Stimulated activated CD8-positive, alpha-beta memory T cell treated with anti-CD3 and anti-CD28 coated beads, Interleukin-12 subunit alpha, Interleukin-12 subunit beta, amount 100 ng/mL, for 4 hours (primary cell): ENCODE results near the gene ETV6.
"Not testable (repeated sequence)": the region's sequence is repeated elsewhere in the genome, so short reads cannot be mapped to it uniquely, and the experiment has no call there.

Source experiments
- DNase-seq: peaks from one replicate; pipeline ENCODE4 v3.0.0-alpha.2; 2020; ENCODE audit warnings: low read depth

ETV6 gene

GRCh38 chr12:11669348-11669747 lies 19.9 kb downstream of the ETV6 start:
- DNase-seq = no peak

GRCh38 chr12:11672256-11673191 lies 23.1 kb downstream of the ETV6 start:
- DNase-seq = no peak

- no peak for DNase-seq
Measured at GRCh38 chr12:11673666-11674461, 24.4 kb downstream of the ETV6 start.

GRCh38 chr12:11674894-11675390 lies 25.5 kb downstream of the ETV6 start:
- DNase-seq = no peak

GRCh38 chr12:11676052-11676451 lies 26.6 kb downstream of the ETV6 start:
- DNase-seq = no peak

- DNase-seq = no peak
Measured at GRCh38 chr12:11677093-11677492, 27.6 kb downstream of the ETV6 start.

GRCh38 chr12:11677752-11678151 lies 28.3 kb downstream of the ETV6 start:
- DNase-seq = no peak

GRCh38 chr12:11678781-11679180 lies 29.3 kb downstream of the ETV6 start:
- DNase-seq = no peak

- DNase-seq = no peak
Measured at GRCh38 chr12:11681207-11681606, 31.7 kb downstream of the ETV6 start.

- DNase-seq = not testable (repeated sequence)
Measured at GRCh38 chr12:11681695-11682094, 32.2 kb downstream of the ETV6 start.

- no peak for DNase-seq
Measured at GRCh38 chr12:11684393-11684792, 34.9 kb downstream of the ETV6 start.

GRCh38 chr12:11684811-11685210 lies 35.3 kb downstream of the ETV6 start:
- no peak for DNase-seq

GRCh38 chr12:11685316-11685715 lies 35.8 kb downstream of the ETV6 start:
- DNase-seq = no peak

GRCh38 chr12:11685716-11686115 lies 36.2 kb downstream of the ETV6 start:
- DNase-seq = no peak

GRCh38 chr12:11686120-11686519 lies 36.6 kb downstream of the ETV6 start:
- no peak for DNase-seq

GRCh38 chr12:11687528-11687927 lies 38.1 kb downstream of the ETV6 start:
- no peak for DNase-seq

- DNase-seq = no peak
Measured at GRCh38 chr12:11688379-11688778, 38.9 kb downstream of the ETV6 start.

GRCh38 chr12:11688831-11689230 lies 39.4 kb downstream of the ETV6 start:
- no peak for DNase-seq

GRCh38 chr12:11689591-11690186 lies 40.2 kb downstream of the ETV6 start:
- no peak for DNase-seq

- no peak for DNase-seq
Measured at GRCh38 chr12:11693067-11693466, 43.6 kb downstream of the ETV6 start.

GRCh38 chr12:11693601-11694000 lies 44.1 kb downstream of the ETV6 start:
- DNase-seq = no peak

GRCh38 chr12:11694528-11694927 lies 45.1 kb downstream of the ETV6 start:
- DNase-seq = no peak
